ENCODE data around the gene CXXC5. TPM values are rescaled to one million over a fixed set of nuclear protein-coding genes. Genes with fewer than 3 reads are reported as not detected.
A peak's percentile ranks its signal among the peaks of the same experiment; 100 is the strongest.

The CXXC5 gene
- total and polyA plus RNA-seq, 9 of the 15 experiments (the other 6 are each of a cell fraction or from before 2014, with no cell fraction given), result 1.9 to 123 (median 45.8) TPM

GRCh38 chr5:139660105-139660922 lies 12.2 kb downstream of the CXXC5 start:
- POLR2A ChIA-PET, result interaction anchor here (0.5 to 5.6 kb wide), 13 partner anchors 8 to 1019 kb away, joined by 3 to 33 read pairs (median 4); partner anchors contain the start of gene CXXC5
- intact Hi-C loops (cut with micrococcal nuclease) (no loop called here), in situ Hi-C loops (cut with MboI) (no loop called here)
- 50% methylated on average over 12 of the region's 14 CpGs for WGBS (ENCODE audit: insufficient coverage, low coverage, missing lambda C conversion rate)
- no peaks in the 10 kb centered on the region for H3K27me3 ChIP-seq (ENCODE audit: control insufficient read depth in 2 of 2, insufficient read depth in 2 of 2, low read length in 2 of 2)
- H3K4me3 ChIP-seq, result peak overlapping the region; percentile 23
- H3K27ac ChIP-seq (ENCODE audit: extremely low read depth, low read depth, low read length), result peak overlapping the region; percentile 89
- H3K9me3 ChIP-seq (replicated peaks; ENCODE audit: control insufficient read depth, insufficient read depth, low read depth, low read length), result no peaks in the 10 kb centered on the region
- H3K4me2 ChIP-seq (ENCODE audit: insufficient read depth, low read length), result peak overlapping the region; percentile 78
- no TSS peak for BruUV-seq (replicated peaks)
- H4K20me1 ChIP-seq (replicated peaks; ENCODE audit: control insufficient read depth, insufficient read depth, low read length), result peaks cover 61% of the 10 kb centered on the region
- FAIRE-seq (no peak), ATAC-seq (peak; percentile 1; the same call in 2 of the 3 replicates), DNase-seq (ENCODE audit: extremely low read depth in 1 of 4, low spot score in 3 of 4) (no peak)
- CTCF ChIA-PET (ENCODE audit: low intra/inter-chr PET ratio), result no interaction called here
- peaks cover 55% of the 10 kb centered on the region; the same call in 2 of the 3 replicates for H3K36me3 ChIP-seq (ENCODE audit: control insufficient read depth, insufficient read depth, low read length)
- peaks cover 13% of the 10 kb centered on the region for H3K9me1 ChIP-seq (ENCODE audit: control insufficient read depth, insufficient read depth, low read length)
- peaks cover 99% of the 10 kb centered on the region for H3K79me2 ChIP-seq (ENCODE audit: control insufficient read depth, insufficient read depth, low read length)
- peak overlapping the region; percentile 59 to 95 for H3K9ac ChIP-seq (ENCODE audit: insufficient read depth in 1 of 2, low read depth in 2 of 2, low read length in 2 of 2)
- no peak overlapping the region for H2AFZ ChIP-seq (ENCODE audit: low read depth, low read length)
- peaks cover 83 to 88% of the 10 kb centered on the region in 2 experiments for H3K4me1 ChIP-seq (replicated peaks in 1 of 2; ENCODE audit: control insufficient read depth in 2 of 2, insufficient read depth in 2 of 2, low read length in 2 of 2)
- TF ChIP-seq KDM1A (IDR thresholded peaks at IDR 0.05) (0 out of 4 replicates have a peak, but pooled peaks of 1 of the 2 experiments have one; percentile 11), ELF4 (CRISPR knock-in tag; IDR thresholded peaks at IDR 0.05) (no peak), TFE3 (CRISPR knock-in tag; IDR thresholded peaks at IDR 0.05) (no peak), ZNF740 (CRISPR knock-in tag; IDR thresholded peaks at IDR 0.05) (peak; percentile 67; the same call in 1 of the 2 replicates), ZNF740 (tag; IDR thresholded peaks at IDR 0.05) (no peak; a peak in 1 of 4 replicates), ZFP36 (IDR thresholded peaks at IDR 0.05; ENCODE audit: low read depth, low read length, partially characterized antibody) (peak; percentile 83), RBM25 (IDR thresholded peaks at IDR 0.05; ENCODE audit: low read depth, low read length, severe bottlenecking) (peak; percentile 71), ZKSCAN8 (CRISPR knock-in tag; IDR thresholded peaks at IDR 0.05) (no peak), ARID2 (IDR thresholded peaks at IDR 0.05) (no peak), KHSRP (IDR thresholded peaks at IDR 0.05) (no peak), ZBTB2 (IDR thresholded peaks at IDR 0.05) (0 out of 2 replicates have a peak, but pooled peaks have one; percentile 37), SNRNP70 (optimal IDR thresholded peaks at IDR 0.05; ENCODE audit: low read depth, low read length) (no peak), CXXC5 (CRISPR knock-in tag; IDR thresholded peaks at IDR 0.05) (no peak), CBX2 (IDR thresholded peaks at IDR 0.05; ENCODE audit: insufficient read depth, low read length, poor library complexity, severe bottlenecking) (no peak), TBP (optimal IDR thresholded peaks at IDR 0.05; ENCODE audit: low read depth, low read length) (no peak)

Data from K562 (cell line).